Stimulated activated CD8-positive, alpha-beta memory T cell treated with anti-CD3 and anti-CD28 coated beads, Interleukin-7, amount 100 ng/mL, for 4 hours (primary cell): ENCODE measurements around the gene LILRA2.
"Not testable (repeated sequence)": the region's sequence is repeated elsewhere in the genome, so short reads cannot be mapped to it uniquely, and the experiment has no call there.

Source experiments
- DNase-seq, 2 donors: peaks; one replicate each; pipeline ENCODE4 v3.0.0-alpha.2; 2020; ENCODE audit warnings: low read depth in 2 of 2

The LILRA2 gene

DNA sequence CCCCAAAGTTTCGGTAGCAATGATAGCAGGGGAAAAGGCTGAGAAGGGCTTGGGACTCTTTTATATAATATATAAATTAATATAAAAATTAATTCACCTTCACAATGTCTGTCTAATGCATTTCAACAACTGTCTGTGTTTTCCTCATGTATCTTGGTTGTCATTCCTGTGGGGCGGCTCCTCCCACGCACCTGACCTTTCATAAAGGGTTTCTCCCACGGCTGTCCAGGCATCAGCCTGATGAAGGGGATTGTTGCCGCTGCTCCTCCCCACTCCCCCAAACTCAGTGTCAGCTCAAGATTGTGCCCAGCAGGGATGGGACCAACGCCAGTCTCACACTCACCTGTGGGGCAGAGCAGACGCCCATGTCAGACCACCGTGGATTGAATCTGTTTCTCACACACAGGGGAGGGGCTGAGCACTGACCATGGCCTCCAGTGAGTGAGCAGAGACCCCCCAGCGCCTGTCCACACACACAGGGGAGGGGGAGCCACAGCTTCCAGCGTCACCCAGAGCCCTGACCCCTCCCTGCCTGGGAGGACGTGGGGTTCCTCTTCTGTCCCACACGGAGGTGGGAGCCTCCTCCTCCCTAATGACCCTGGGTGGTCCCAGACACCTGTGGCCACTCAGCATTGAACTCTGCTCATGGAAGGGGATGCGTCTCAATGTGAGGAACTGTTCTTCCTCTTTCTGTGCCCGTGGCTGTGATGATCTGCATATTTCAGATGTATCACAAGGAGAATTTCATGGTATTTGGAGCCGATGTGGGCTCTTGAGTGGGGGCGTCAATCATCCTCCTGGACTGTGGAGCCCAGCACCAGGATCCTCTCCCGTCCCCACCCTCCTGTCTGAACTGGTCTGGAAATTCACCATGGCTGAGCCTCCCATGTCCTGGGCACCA, 1.6 kb upstream of the LILRA2 start:
- DNase-seq = not testable (repeated sequence)

DNA sequence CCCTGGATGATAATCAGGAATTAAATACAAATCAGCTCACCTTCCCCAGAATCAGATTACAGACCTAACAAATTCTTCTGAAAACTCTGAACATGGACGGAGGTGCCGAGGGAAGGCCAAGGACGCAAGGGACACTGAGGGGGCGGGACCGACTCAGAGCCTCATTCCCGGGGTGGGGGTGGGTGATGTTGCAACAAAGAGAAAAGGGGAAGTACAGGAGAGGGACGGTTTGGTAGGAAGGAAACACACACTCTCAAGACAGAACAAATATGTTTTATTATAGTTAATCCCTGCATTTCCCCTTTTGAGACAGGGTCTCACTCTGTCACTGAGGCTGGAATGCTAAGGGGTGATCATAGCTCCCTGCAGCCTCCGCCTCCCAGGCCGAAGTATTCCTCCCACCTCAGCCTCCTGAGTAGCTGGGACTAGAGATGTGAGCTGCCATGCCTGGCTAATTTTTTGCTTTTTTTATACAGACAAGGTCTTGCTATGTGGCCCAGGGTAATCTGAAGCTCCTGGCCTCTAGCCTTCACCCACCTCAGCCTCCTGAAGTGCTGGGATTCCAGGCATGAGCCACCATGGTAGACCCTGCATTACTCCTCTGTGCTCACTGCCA, 786 bp upstream of the LILRA2 start:
- no peak for DNase-seq

DNA sequence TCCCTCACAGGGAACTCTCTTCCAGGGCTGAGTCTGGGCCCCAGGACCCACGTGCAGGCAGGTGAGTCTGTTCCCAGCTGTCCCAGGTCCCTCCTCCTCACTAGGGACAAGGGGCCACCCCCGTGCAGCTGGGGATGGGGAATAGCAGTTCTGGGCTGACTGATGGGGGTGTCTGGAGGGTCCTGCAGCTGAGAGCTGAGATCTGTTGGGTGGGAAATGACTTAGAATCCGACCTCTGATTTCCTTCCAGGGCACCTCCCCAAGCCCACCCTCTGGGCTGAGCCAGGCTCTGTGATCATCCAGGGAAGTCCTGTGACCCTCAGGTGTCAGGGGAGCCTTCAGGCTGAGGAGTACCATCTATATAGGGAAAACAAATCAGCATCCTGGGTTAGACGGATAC, 461 bp downstream of the LILRA2 start:
- DNase-seq = no peak

DNA sequence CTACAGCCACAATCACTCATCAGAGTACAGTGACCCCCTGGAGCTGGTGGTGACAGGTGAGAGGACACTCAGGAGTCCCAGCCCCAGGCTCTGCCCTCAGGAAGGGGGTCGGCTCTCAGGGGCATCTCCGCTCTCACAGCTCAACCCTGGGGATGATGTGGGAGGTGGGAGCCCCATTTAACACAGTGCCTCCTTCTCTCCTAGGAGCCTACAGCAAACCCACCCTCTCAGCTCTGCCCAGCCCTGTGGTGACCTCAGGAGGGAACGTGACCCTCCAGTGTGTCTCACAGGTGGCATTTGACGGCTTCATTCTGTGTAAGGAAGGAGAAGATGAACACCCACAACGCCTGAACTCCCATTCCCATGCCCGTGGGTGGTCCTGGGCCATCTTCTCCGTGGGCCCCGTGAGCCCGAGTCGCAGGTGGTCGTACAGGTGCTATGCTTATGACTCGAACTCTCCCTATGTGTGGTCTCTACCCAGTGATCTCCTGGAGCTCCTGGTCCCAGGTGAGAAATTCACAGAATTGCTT, 1.0 kb downstream of the LILRA2 start:
- no peak for DNase-seq

DNA sequence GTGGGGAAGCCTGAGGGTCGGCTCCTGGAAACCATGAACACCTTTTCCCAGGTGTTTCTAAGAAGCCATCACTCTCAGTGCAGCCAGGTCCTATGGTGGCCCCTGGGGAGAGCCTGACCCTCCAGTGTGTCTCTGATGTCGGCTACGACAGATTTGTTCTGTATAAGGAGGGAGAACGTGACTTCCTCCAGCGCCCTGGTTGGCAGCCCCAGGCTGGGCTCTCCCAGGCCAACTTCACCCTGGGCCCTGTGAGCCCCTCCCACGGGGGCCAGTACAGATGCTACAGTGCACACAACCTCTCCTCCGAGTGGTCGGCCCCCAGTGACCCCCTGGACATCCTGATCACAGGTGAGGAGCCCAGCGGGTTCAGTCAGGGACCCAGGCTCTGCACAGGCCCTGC, 1.6 kb downstream of the LILRA2 start:
- not testable (repeated sequence) for DNase-seq

DNA sequence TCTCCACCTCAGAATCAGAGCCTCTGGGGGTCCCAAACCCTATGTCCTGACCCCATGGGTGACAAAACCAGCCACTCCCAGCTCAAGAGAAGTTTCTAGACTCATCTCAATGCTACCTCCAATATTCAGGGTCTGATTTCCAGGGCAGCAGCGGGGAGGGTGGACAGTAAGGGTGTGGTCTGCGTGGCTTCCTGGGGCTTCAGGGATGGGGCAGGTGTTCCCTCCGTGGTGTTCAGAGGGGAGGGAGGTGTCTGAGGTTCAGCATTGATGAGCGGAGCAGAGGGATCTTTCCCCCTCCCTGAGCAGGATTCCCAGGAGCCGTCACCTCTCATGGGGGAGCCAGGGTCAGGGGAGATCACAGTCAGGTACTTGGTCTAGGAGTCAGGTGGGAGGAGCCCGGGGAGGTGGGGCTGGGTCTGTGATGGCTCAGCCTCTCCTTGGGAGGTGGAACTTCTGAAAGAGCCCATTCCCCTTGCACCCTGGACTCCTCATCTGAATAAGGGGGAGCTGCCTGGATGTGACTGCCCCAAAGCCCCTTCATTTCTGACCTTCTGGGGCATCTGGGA, 2.9 kb downstream of the LILRA2 start:
- no peak for DNase-seq

DNA sequence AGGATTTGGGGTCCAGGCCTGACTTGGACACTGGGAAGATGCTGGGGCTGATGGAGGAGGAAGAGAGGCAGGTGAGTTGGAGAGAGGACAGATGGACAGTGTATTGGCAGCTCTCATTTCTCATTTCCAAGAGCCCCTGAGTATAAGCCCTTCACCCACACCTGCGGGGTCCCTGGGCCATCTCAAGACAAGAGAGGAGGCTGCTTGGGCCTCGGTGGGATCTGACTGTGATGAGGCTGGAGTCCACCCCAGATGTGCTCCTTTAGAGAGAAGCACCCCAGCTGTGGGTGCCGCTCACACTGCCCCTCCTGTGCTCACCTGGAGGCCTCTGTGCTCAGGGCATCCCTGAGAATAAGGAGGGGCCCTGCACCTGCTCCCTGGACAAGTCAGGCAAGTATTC, 3.7 kb downstream of the LILRA2 start:
- DNase-seq = no peak

DNA sequence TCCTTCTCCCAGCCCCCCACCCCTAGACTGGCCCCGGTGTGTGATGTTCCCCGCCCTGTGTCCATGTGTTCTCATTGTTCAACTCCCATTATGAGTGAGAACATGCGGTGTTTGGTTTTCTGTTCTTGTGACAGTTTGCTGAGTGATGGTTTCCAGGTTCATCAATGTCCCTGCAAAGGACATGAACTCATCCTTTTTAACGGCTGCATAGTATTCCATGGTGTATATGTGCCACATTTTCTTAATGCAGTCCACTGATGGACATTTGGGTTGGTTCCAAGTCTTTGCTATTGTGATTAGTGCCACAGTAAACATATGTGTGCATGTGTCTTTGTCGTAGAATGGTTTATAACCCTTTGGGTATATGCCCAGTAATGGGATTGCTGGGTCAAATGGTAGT, 4.7 kb downstream of the LILRA2 start:
- DNase-seq = not testable (repeated sequence)

DNA sequence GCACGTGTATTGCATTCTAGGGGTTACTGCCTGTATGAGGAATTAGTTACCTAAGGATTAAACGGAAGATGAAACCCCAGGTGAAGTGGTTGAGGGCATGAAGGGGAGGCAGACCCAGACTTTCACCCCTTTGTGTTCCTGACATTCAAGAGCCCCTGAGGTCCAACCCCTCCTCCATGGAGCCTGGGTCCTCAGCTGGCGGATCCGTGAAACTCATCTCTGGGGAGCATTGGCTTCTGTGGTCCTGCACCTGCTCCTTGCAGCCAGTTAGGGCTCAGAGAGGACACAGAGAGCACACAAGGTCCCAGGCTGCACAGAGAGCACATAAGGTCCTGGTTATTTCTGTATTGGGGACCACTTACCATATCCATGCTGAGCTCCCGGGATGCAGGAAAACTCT, 12.8 kb downstream of the LILRA2 start:
- no peak for DNase-seq

DNA sequence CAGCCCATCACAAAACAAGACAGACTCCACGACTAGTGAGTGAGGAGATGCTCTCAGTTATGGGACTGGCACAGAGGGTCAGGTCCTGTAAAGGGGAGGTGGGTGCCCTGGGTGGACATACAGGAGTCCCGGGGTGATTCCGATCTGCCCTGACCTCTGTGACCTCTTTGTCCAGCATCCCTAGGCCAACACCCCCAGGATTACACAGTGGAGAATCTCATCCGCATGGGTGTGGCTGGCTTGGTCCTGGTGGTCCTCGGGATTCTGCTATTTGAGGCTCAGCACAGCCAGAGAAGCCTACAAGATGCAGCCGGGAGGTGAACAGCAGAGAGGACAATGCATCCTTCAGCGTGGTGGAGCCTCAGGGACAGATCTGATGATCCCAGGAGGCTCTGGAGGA, 13.4 kb downstream of the LILRA2 start:
- DNase-seq = no peak

DNA sequence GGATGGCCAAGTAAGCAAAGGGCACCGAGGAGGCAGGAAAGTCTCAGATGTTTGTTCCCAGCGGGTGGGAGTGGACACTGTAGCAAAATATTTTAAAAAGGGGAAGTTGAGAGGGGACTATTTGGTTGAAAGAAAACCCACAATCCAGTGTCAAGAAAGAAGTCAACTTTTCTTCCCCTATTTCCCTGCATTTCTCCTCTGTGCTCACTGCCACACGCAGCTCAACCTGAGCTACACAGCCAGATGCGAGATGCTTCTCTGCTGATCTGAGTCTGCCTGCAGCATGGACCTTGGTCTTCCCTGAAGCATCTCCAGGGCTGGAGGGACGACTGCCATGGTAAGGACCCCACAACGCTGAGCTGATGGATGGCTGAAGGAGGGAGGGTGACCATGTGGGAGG, 19.9 kb downstream of the LILRA2 start, which contains the start of gene LILRA1:
Gene LILRA1, plus strand, starts transcription at position 188 of the 400 bp plus-strand sequence. CDS start 613 bp downstream, outside the sequence.
- DNase-seq = not testable (repeated sequence)

DNA sequence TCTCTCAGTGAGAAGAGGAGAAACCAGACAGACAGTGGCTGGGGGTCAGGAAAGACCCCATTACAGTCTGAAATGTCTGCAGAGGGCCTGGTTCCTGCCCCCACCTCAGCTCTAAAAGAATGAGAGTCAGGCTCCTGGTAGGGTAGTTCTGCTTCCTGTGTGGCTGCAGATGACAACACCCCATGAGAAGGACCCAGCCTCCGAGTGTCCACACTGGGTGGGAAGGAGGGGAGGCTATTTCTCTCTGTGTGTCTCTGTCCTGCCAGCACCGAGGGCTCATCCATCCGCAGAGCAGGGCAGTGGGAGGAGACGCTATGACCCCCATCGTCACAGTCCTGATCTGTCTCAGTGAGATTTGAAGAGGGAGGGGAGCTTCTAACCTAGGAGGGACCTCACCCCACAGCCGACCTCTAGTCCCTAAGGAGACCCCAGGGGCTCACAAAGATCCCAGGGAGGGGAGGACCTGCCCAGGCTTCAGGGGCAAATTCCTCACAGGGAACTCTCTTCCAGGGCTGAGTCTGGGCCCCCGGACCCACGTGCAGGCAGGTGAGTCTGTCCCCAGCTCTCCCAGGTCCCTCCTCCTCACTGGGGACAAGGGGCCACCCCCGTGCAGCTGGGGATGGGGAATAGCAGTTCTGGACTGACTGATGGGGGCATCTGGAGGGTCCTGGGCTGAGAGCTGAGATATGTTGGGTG, 20.5 kb downstream of the LILRA2 start:
- not testable (repeated sequence) for DNase-seq

DNA sequence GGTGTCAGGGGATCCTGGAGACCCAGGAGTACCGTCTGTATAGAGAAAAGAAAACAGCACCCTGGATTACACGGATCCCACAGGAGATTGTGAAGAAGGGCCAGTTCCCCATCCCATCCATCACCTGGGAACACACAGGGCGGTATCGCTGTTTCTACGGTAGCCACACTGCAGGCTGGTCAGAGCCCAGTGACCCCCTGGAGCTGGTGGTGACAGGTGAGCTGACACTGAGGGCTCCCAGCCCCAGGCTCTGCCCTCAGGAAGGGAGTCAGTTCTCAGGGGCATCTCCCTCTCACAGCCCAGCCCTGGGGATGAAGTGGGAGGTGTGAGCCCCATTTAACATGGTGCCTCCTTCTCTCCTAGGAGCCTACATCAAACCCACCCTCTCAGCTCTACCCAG, 21.1 kb downstream of the LILRA2 start:
- no peak for DNase-seq

DNA sequence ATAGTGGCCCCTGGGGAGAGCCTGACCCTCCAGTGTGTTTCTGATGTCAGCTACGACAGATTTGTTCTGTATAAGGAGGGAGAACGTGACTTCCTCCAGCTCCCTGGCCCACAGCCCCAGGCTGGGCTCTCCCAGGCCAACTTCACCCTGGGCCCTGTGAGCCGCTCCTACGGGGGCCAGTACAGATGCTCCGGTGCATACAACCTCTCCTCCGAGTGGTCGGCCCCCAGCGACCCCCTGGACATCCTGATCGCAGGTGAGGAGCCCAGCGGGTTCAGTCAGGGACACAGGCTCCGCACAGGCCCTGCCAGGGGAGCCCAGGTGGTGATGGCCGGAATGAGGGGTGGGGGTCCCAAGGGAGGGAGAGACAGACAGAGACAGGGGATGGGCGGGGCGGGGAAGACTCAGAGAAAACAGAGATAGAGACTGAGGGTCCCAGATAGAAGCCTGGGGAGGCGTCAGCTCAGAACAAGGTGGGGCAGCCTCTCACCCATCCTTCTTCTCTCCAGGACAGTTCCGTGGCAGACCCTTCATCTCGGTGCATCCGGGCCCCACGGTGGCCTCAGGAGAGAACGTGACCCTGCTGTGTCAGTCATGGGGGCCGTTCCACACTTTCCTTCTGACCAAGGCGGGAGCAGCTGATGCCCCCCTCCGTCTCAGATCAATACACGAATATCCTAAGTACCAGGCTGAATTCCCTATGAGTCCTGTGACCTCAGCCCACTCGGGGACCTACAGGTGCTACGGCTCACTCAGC, 22.3 kb downstream of the LILRA2 start:
- DNase-seq = not testable (repeated sequence)

DNA sequence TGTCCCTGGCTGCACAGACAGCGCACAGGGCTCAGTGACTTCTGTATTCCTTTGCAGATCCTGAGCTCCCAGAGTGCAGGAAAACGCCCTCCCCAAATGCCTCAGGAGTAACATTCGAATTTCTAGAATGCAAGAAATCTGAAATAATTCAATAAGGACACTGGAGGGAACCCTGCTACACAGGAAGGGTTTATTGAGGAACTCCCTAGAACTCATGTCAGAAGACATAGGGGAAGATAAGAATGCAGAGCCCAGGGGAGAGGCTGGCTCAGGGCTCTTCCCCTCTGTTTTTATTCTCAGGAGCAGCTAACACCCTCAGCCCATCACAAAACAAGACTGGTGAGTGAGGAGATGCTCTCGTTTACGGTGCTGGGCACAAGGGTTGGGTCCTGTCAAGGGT, 26.6 kb downstream of the LILRA2 start:
- DNase-seq = no peak

DNA sequence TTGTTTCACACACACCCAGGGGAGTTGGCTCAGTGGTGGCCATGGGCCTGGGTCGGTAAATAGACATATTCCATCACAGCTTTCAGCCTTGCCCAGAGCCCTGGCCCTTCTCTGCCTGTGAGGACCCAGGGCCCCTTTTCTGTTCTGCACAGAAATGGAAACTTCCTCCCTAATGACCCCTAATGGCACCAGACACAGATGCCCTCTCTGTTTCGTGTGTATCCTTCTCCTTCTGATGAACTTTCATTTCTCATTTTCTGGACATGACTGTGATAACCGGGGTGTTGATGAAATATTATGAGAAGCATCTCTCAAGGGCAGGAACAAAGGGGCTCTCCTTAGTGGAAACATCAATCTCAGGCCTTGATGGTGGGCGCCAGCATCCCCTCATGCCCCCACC, 32.6 kb downstream of the LILRA2 start:
- no peak for DNase-seq

DNA sequence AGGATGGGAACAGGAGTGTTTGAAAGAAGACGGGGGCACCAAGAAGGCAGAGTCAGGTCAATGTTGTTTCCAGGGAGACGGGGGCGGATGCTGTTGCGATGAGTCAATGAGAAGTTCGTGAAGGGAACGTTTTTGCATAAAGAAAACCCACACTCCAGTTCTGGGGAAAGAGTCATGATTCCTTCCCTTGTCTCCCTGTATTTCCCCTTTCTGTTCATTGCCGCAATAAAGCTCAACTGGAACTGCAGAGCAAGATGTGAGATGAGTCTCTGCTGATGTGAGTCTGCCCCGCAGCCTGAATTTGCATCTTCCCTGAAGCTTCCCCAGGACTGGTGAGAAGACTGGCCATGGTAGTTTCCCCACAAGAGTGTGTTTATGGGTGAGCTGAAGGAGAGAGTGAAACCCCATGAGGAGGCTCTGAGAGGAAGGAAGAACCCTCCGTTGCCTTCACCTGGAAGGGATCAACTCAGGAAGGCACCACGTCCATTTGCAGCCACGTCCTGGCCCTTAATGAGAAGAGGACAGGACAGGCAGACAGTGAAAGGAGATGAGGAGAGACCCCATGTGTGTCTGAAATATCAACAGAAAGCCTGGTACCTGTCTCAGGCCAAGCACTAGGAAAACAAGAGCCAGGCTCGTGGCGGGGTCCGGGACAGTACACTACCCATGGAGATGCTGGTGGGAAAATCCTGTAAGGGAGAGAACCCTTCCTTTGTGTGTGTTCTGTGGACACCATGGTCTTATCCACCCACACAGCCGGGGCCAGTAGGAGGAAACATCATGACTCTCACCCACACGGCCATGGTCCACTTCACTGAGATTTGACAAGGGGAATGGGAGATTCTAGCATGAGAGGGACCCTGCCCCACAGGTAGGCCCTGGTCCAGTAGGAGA, 33.5 kb downstream of the LILRA2 start:
- DNase-seq = no peak

DNA sequence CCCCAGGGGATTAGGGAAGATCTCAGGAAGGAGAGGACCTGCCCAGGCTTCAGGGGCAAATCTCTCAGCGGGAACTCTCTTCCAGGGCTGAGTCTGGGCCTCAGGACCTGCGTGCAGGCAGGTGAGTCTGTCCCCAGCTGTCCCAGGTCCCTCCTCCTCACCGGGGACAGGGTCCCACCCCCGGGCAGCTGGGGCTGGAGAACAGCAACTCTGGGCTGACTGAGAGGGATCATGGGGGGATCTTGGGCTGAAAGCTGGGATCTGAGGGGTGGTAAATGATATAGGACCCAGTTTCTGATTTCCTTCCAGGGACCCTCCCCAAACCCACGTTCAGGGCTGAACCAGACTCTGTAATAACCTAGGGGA, 34.2 kb downstream of the LILRA2 start:
- DNase-seq = no peak

DNA sequence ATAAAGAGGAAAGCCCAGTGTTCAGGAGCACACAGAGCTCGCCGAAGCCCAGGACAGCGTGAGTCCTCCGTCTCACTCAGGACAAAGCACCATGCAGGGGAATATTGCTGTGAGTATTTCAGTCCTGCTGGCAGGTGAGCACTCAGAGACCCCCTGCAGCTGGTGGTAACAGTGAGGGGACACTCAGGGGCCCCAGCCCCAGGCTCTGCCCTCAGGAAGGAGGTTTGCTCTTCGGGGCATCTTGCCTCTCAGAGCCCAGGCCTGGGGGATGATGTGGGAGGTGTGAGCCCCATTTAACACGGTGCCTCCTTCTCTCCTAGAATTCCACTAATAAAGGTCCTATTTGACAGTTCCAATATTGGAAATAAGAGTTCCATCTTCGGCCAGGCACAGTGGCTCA, 34.6 kb downstream of the LILRA2 start:
- no peak for DNase-seq

DNA sequence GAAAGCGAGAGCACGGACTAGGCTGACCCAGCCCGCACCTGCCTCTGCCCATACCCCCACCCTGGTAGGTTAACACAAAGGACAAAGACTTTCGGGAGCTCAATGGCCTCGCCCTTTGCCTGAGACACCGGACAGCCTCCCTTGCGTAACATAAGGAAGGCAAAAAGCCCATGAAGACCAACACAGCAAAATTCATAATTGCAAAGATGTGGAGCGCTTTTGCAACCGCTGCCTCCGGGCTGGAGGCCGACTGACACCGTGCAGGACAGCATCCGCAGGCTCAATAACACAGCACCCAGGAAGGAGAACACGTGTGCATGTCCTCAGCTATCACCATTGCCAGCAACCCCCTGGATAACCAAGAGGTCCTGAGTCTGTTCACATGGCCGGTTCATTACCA, 35.2 kb downstream of the LILRA2 start:
- DNase-seq = no peak
